Spleen (tissue), 11 donors: ENCODE measurements around the gene CEP63. TPM values are rescaled to one million over a fixed set of nuclear protein-coding genes. Genes with fewer than 3 reads are reported as not detected.

Source experiments
- DNase-seq: peaks from one replicate; pipeline ENCODE4 v3.0.0-alpha.2; 2020
- H3K27ac ChIP-seq, 8 donors: fragments of 200-600 bp; sonication (generic) in 7 of 8; 1 replicate in 4 of 8; 2 replicates in 4 of 8; pipeline versions ENCODE4 v1.5.0 to v1.8.0; 2016 to 2021; ENCODE audit warnings: inconsistent platforms in 4 of 8, mild to moderate bottlenecking in 4 of 8, moderate library complexity in 1 of 8
- H3K27me3 ChIP-seq, 7 donors: fragments of 200-600 bp; sonication (generic) in 6 of 7; replicated peaks in 1 of 7; 1 replicate in 4 of 7; 2 replicates in 3 of 7; pipeline versions ENCODE4 v1.5.0 to v1.8.0; 2016 to 2021; ENCODE audit warnings: inconsistent platforms in 3 of 7, mild to moderate bottlenecking in 1 of 7
- H3K36me3 ChIP-seq, 6 donors: fragments of 200-600 bp; sonication (generic) in 5 of 6; 1 replicate in 4 of 6; 2 replicates in 2 of 6; pipeline versions ENCODE4 v1.5.0 to v1.8.0; 2016 to 2021; ENCODE audit warnings: inconsistent platforms in 2 of 6
- H3K4me1 ChIP-seq, 6 donors: fragments of 200-600 bp; sonication (generic) in 5 of 6; 1 replicate in 3 of 6; 2 replicates in 3 of 6; pipeline versions ENCODE4 v1.5.0 to v1.8.0; 2016 to 2021; ENCODE audit warnings: inconsistent platforms in 3 of 6
- H3K4me3 ChIP-seq, 8 donors: fragments of 200-600 bp; sonication (generic) in 7 of 8; 1 replicate in 4 of 8; 2 replicates in 4 of 8; pipeline versions ENCODE4 v1.5.0 to v1.8.0; 2016 to 2021; ENCODE audit warnings: inconsistent platforms in 4 of 8, mild to moderate bottlenecking in 4 of 8, moderate library complexity in 2 of 8
- H3K9me3 ChIP-seq, 8 donors: fragments of 200-600 bp; sonication (generic) in 7 of 8; 1 replicate in 4 of 8; 2 replicates in 4 of 8; pipeline versions ENCODE4 v1.5.0 to v1.8.0; 2016 to 2021; ENCODE audit warnings: inconsistent platforms in 4 of 8
- CTCF ChIP-seq, 11 experiments: fragments of 200-600 bp in 7 of 11; fragments of 450-650 bp in 4 of 11; sonication (generic) in 4 of 11; IDR thresholded peaks in 8 of 11; conservative IDR thresholded peaks in 3 of 11; 1 replicate in 7 of 11; 2 replicates in 4 of 11; pipeline versions ENCODE4 v1.4.0 to v1.8.0; 2016 to 2021; ENCODE audit warnings: antibody characterized with exemption in 11 of 11, inconsistent platforms in 4 of 11, mild to moderate bottlenecking in 1 of 11
- POLR2A ChIP-seq, 3 donors: fragments of 450-650 bp; IDR thresholded peaks; one replicate each; pipeline ENCODE4 v1.5.1; 2017; ENCODE audit warnings: antibody characterized with exemption in 3 of 3, mild to moderate bottlenecking in 1 of 3
- POLR2AphosphoS5 ChIP-seq, 3 donors: sonication (generic); formaldehyde crosslinking; IDR thresholded peaks; one replicate each; pipeline ENCODE4 v1.5.1; 2017; ENCODE audit warnings: antibody characterized with exemption in 3 of 3
- WGBS, 5 donors: extraction: QIAGEN DNeasy Blood & Tissue Kit in 3 of 5; methylation state at CpG; one replicate each; pipeline versions ENCODE4 v1.1.5 to v1.1.7; 2013 to 2018; 5-methylcytosine and 5-hydroxymethylcytosine counted together
- intact Hi-C: fragments of 100-400 bp; cut with DNase I; formaldehyde crosslinking; loops from one replicate; pipeline ENCODE4 v1.15.0; 2023; ENCODE audit warnings: low total_unique reads
- polyA plus RNA-seq, 3 donors: library from polyadenylated mRNA; stranded (reverse); fragments of 200-250 nt; gene quantifications; one replicate each; pipeline ENCODE4 v1.2.1, GENCODE V29; 2013
- total RNA-seq, 7 donors: library from RNA; depleted of rRNA in 3 of 7; stranded (reverse); fragments of >200 nt in 3 of 7; fragmentation: NEBNext Ultra II Directional in 4 of 7; extraction: Animal tissue kit (Norgen Biotek cat#: 25700) in 4 of 7; gene quantifications; one replicate each; pipeline versions ENCODE4 v1.1.0 to v1.2.1, GENCODE V29; 2016 to 2021
- donor health status: healthy with polysubstance abuse.
- donor health status: DM: no; HTN: no; CAD: no; lungs with moderate emphysema.
- donor health status: DM: no; HTN: no; CAD: no.
- donor health status: Bipolar disorder and iron deficiency.
- donor health status: healthy.
- donor health status: DM: no; HTN: no; CAD: no.
- donor health status: DM: yes; HTN: yes; CAD: no.

The CEP63 gene
- total and polyA plus RNA-seq, 10 donors = 13.4 to 37.0 (median 28.1) TPM

- Histone ChIP-seq H3K27me3 (peaks cover 0 to 34% (median 0%) of the 10 kb centered on the region in 7 donors), H3K27ac (no peak overlapping the region), H3K36me3 (no peaks in the 10 kb centered on the region), H3K4me1 (peaks cover 0 to 24% (median 7%) of the 10 kb centered on the region in 6 donors), H3K9me3 (no peaks in the 10 kb centered on the region), H3K4me3 (no peak overlapping the region)
- intact Hi-C loops = no loop called here
- no peak for DNase-seq
- TF ChIP-seq POLR2AphosphoS5 (IDR thresholded peaks at IDR 0.05) (no peak), CTCF (IDR thresholded peaks at IDR 0.05 in 8 of 11, conservative IDR thresholded peaks at IDR 0.05 in 3 of 11) (no peak), POLR2A (IDR thresholded peaks at IDR 0.05) (no peak)
- 75 to 79% (median 77%) methylated on average over 10 of the region's 10 CpGs for WGBS, 5 donors
Observed at GRCh38 chr3:134608771-134609435, 123.0 kb downstream of the CEP63 start.

GRCh38 chr3:134609821-134610431, 124.1 kb downstream of the CEP63 start:
- TF ChIP-seq POLR2A (IDR thresholded peaks at IDR 0.05) (no peak), POLR2AphosphoS5 (IDR thresholded peaks at IDR 0.05) (no peak), CTCF (IDR thresholded peaks at IDR 0.05 in 8 of 11, conservative IDR thresholded peaks at IDR 0.05 in 3 of 11) (no peak)
- Histone ChIP-seq H3K27ac (no peak overlapping the region), H3K36me3 (no peaks in the 10 kb centered on the region), H3K4me3 (no peak overlapping the region), H3K9me3 (no peaks in the 10 kb centered on the region), H3K4me1 (peaks cover 0 to 24% (median 7%) of the 10 kb centered on the region in 6 donors), H3K27me3 (peaks cover 0 to 34% (median 0%) of the 10 kb centered on the region in 7 donors)
- 57 to 81% (median 75%) methylated on average over 7 to 10 of the region's 10 CpGs for WGBS, 5 donors
- DNase-seq = no peak
- intact Hi-C loops = no loop called here

- intact Hi-C loops = no loop called here
- peaks cover 0 to 21% (median 7%) of the 10 kb centered on the region in 6 donors for H3K4me1 ChIP-seq
- no peaks in the 10 kb centered on the region for H3K9me3 ChIP-seq
- H3K27ac ChIP-seq = no peak overlapping the region
- no peaks in the 10 kb centered on the region for H3K36me3 ChIP-seq
- H3K27me3 ChIP-seq = peaks cover 0 to 34% (median 0%) of the 10 kb centered on the region in 7 donors
- no peak overlapping the region for H3K4me3 ChIP-seq
- no peak for TF ChIP-seq POLR2AphosphoS5 (IDR thresholded peaks at IDR 0.05)
- TF ChIP-seq POLR2A (IDR thresholded peaks at IDR 0.05) = no peak
- no peak for TF ChIP-seq CTCF (IDR thresholded peaks at IDR 0.05 in 8 of 11, conservative IDR thresholded peaks at IDR 0.05 in 3 of 11)
- no peak for DNase-seq
- WGBS, 5 donors = 67 to 86% (median 78%) methylated on average over 9 to 11 of the region's 11 CpGs
Observed at GRCh38 chr3:134610432-134611385, 124.9 kb downstream of the CEP63 start.
